ENCODE measurements around the gene MTHFS.
"Not testable (repeated sequence)": the region's sequence is repeated elsewhere in the genome, so short reads cannot be mapped to it uniquely, and the experiment has no call there.

- not testable (repeated sequence) for TF ChIP-seq ARNT (IDR thresholded peaks at IDR 0.05); FOXK2 (IDR thresholded peaks at IDR 0.05); ELF4 (IDR thresholded peaks at IDR 0.05); SP1 (IDR thresholded peaks at IDR 0.05); ZNF384 (IDR thresholded peaks at IDR 0.05); BHLHE40 (IDR thresholded peaks at IDR 0.05; ENCODE audit: borderline replicate concordance); FOXA1 (IDR thresholded peaks at IDR 0.05); SUZ12 (IDR thresholded peaks at IDR 0.05); NFRKB (IDR thresholded peaks at IDR 0.05); HDGF (IDR thresholded peaks at IDR 0.05; ENCODE audit: borderline replicate concordance); TARDBP (IDR thresholded peaks at IDR 0.05); FOXM1 (IDR thresholded peaks at IDR 0.05; ENCODE audit: borderline replicate concordance); PKNOX1 (IDR thresholded peaks at IDR 0.05); L3MBTL2 (conservative IDR thresholded peaks at IDR 0.05)
These were observed 19.1 kb upstream of the MTHFS start for GRCh38 chr15:79915776-79916501.

All from HEK293T (cell line).